ENCODE results near the gene RGS3. TPM values are rescaled to one million over a fixed set of nuclear protein-coding genes. Genes with fewer than 3 reads are reported as not detected.

RGS3 gene
- total RNA-seq, 4 donors from 2014 or later: 43.0 to 66.2 (median 55.6) TPM

DNA sequence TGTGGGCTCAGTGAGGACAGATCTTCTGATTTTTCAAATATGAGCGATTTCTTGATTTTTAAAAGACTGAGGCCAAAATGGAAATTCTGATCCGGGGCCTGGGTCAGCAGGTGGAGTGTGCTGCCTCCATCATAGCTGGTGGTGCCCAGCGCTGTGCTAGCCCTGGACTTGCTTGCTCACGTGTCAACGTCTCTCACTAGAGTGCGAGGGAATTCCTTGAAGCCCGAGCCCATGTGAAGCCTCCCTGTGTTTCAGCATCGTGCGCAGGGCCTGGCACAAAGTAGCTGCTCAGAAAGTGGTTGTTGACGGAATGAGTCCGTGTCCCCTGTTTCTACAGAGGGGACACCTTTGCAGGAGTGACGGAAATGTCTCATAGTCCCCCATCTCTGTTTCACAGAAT lies 50.5 kb downstream of the RGS3 start:
- H3K27me3 ChIP-seq: no peaks in the 10 kb centered on the region
- H3K4me3 ChIP-seq (replicated peaks in 1 of 3): no peak overlapping the region
- H3K4me1 ChIP-seq: peaks cover 6 to 37% of the 10 kb centered on the region in 2 donors
- H3K27ac ChIP-seq: no peak overlapping the region
- 95 to 96% methylated on average over 10 to 12 of the region's 12 CpGs for WGBS, 2 donors
- TF ChIP-seq POLR2A (IDR thresholded peaks at IDR 0.05): no peak
- TF ChIP-seq, protein P1, sequence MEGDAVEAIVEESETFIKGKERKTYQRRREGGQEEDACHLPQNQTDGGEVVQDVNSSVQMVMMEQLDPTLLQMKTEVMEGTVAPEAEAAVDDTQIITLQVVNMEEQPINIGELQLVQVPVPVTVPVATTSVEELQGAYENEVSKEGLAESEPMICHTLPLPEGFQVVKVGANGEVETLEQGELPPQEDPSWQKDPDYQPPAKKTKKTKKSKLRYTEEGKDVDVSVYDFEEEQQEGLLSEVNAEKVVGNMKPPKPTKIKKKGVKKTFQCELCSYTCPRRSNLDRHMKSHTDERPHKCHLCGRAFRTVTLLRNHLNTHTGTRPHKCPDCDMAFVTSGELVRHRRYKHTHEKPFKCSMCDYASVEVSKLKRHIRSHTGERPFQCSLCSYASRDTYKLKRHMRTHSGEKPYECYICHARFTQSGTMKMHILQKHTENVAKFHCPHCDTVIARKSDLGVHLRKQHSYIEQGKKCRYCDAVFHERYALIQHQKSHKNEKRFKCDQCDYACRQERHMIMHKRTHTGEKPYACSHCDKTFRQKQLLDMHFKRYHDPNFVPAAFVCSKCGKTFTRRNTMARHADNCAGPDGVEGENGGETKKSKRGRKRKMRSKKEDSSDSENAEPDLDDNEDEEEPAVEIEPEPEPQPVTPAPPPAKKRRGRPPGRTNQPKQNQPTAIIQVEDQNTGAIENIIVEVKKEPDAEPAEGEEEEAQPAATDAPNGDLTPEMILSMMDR (IDR thresholded peaks at IDR 0.05): no peak
- no peak for DNase-seq
- no peaks in the 10 kb centered on the region for H3K9me3 ChIP-seq
- no peaks in the 10 kb centered on the region for H3K36me3 ChIP-seq
- intact Hi-C loops (cut with DNase I): loop anchor here (10.0 kb wide), 1 partner anchor 61 kb away; no protein-coding TSS in a partner anchor

- TF ChIP-seq, protein P1 (IDR thresholded peaks at IDR 0.05): no peak
- no peak for TF ChIP-seq POLR2A (IDR thresholded peaks at IDR 0.05)
- peaks cover 13 to 43% of the 10 kb centered on the region in 2 donors for H3K4me1 ChIP-seq
- no peak overlapping the region for H3K4me3 ChIP-seq (replicated peaks in 1 of 3)
- 88 to 90% methylated on average over 6 of the region's 6 CpGs for WGBS, 2 donors
- no peaks in the 10 kb centered on the region for H3K9me3 ChIP-seq
- intact Hi-C loops (cut with DNase I): loop anchor here (10.0 kb wide), 1 partner anchor 60 kb away; no protein-coding TSS in a partner anchor
- H3K36me3 ChIP-seq: no peaks in the 10 kb centered on the region
- no peaks in the 10 kb centered on the region for H3K27me3 ChIP-seq
- H3K27ac ChIP-seq: no peak overlapping the region
- DNase-seq: no peak
Observed at GRCh38 chr9:113514748-113515147, 51.2 kb downstream of the RGS3 start.

DNA sequence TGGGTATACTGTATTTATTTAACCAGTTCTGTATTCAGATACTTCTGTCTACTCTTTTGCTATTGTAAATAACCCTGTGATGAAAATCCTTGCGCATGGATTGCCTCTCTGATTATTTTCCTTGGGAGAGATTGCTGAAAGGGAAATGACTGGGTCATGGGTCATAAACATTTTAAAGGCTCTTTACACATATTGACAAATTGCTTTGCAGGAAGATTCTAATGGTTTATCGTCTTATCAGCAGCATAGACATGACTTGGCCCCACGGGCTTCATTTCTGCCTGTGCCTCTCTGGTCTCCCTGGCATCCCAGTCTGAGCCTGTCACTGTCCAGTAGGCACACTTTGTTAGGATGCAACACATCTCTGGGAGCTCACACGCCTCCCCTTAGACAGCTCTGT lies 52.3 kb downstream of the RGS3 start:
- no peaks in the 10 kb centered on the region for H3K27me3 ChIP-seq
- 81 to 91% methylated on average over 4 of the region's 4 CpGs for WGBS, 2 donors
- H3K4me3 ChIP-seq (replicated peaks in 1 of 3): no peak overlapping the region
- H3K4me1 ChIP-seq: peaks cover 18 to 52% of the 10 kb centered on the region in 2 donors
- intact Hi-C loops (cut with DNase I): loop anchor here (10.0 kb wide), 1 partner anchor 59 kb away; no protein-coding TSS in a partner anchor
- no peak for DNase-seq
- no peaks in the 10 kb centered on the region for H3K9me3 ChIP-seq
- no peaks in the 10 kb centered on the region for H3K36me3 ChIP-seq
- no peak overlapping the region for H3K27ac ChIP-seq
- TF ChIP-seq POLR2A (IDR thresholded peaks at IDR 0.05): no peak
- TF ChIP-seq, protein P1 (IDR thresholded peaks at IDR 0.05): no peak

- Histone ChIP-seq H3K36me3 (no peaks in the 10 kb centered on the region), H3K4me1 (peaks cover 20 to 54% of the 10 kb centered on the region in 2 donors), H3K27me3 (no peaks in the 10 kb centered on the region), H3K27ac (peak overlapping the region; percentile 13 to 61 (median 20)), H3K9me3 (no peaks in the 10 kb centered on the region), H3K4me3 (replicated peaks in 1 of 3) (no peak overlapping the region)
- DNase-seq: peak; percentile 82 to 92
- TF ChIP-seq, protein P1 (IDR thresholded peaks at IDR 0.05): no peak
- TF ChIP-seq POLR2A (IDR thresholded peaks at IDR 0.05): no peak
- WGBS, 2 donors: 35 to 45% methylated on average over 7 of the region's 8 CpGs
- intact Hi-C loops (cut with DNase I): loop anchor here (10.0 kb wide), 1 partner anchor 58 kb away; no protein-coding TSS in a partner anchor
Observed at GRCh38 chr9:113516840-113517577, 53.5 kb downstream of the RGS3 start.

All from thyroid gland (tissue), 4 donors.